HEK293T (cell line): ENCODE measurements around the gene ARID4B.
"Not testable (repeated sequence)": the region's sequence is repeated elsewhere in the genome, so short reads cannot be mapped to it uniquely, and the experiment has no call there.

Experiments used
- CTCF ChIA-PET: fragments of 350-600 bp; formaldehyde crosslinking; extraction: SDS; loops from one replicate; lab custom pipeline; 2021; ENCODE audit warnings: antibody characterized with exemption, inconsistent platforms; lab: Yijun Ruan, JAX
- POLR2A ChIA-PET: fragments of 350-600 bp; formaldehyde crosslinking; extraction: SDS; loops from one replicate; lab custom pipeline; 2020; ENCODE audit warnings: antibody characterized with exemption, inconsistent platforms; lab: Yijun Ruan, JAX
- DNase-seq: peaks from one replicate; pipeline ENCODE4 v3.0.0; 2012; ENCODE audit warnings: mixed read lengths; ENCODE audit errors: extremely low spot score
- ARNT ChIP-seq: fragments of 450-650 bp; IDR thresholded peaks from 2 replicates; pipeline ENCODE4 v1.6.1; 2017; ENCODE audit warnings: mild to moderate bottlenecking
- BHLHE40 ChIP-seq: fragments of 450-650 bp; IDR thresholded peaks from 2 replicates; pipeline ENCODE4 v1.6.1; 2016; ENCODE audit warnings: mild to moderate bottlenecking, moderate library complexity, borderline replicate concordance
- ELF4 ChIP-seq: fragments of 450-650 bp; IDR thresholded peaks from 2 replicates; pipeline ENCODE4 v1.6.1; 2017; ENCODE audit warnings: antibody characterized with exemption
- FOXA1 ChIP-seq: fragments of 450-650 bp; IDR thresholded peaks from 2 replicates; pipeline ENCODE4 v1.6.1; 2016; ENCODE audit warnings: mild to moderate bottlenecking
- FOXK2 ChIP-seq: fragments of 450-650 bp; IDR thresholded peaks from 2 replicates; pipeline ENCODE4 v1.6.1; 2016; ENCODE audit warnings: mild to moderate bottlenecking
- FOXM1 ChIP-seq: fragments of 450-650 bp; IDR thresholded peaks from 2 replicates; pipeline ENCODE4 v1.6.1; 2017; ENCODE audit warnings: mild to moderate bottlenecking, borderline replicate concordance
- HDGF ChIP-seq: fragments of 450-650 bp; IDR thresholded peaks from 2 replicates; pipeline ENCODE4 v1.6.1; 2017; ENCODE audit warnings: antibody characterized with exemption, borderline replicate concordance
- L3MBTL2 ChIP-seq: fragments of 450-650 bp; conservative IDR thresholded peaks from 2 replicates; pipeline ENCODE4 v1.6.1; 2016; ENCODE audit warnings: mild to moderate bottlenecking
- LEF1 ChIP-seq: fragments of 450-650 bp; IDR thresholded peaks from 2 replicates; pipeline ENCODE4 v1.6.1; 2017; ENCODE audit warnings: mild to moderate bottlenecking, borderline replicate concordance
- SP1 ChIP-seq: fragments of 450-650 bp; IDR thresholded peaks from 2 replicates; pipeline ENCODE4 v1.6.1; 2017
- SUZ12 ChIP-seq: fragments of 450-650 bp; IDR thresholded peaks from 2 replicates; pipeline ENCODE4 v1.6.1; 2016; ENCODE audit warnings: mild to moderate bottlenecking
- TARDBP ChIP-seq: fragments of 450-650 bp; IDR thresholded peaks from 2 replicates; pipeline ENCODE4 v1.6.1; 2016
- ZNF384 ChIP-seq: fragments of 450-650 bp; IDR thresholded peaks from 2 replicates; pipeline ENCODE4 v1.6.1; 2016
- TF ChIP-seq, protein P1 (sequence below): fragments of 450-650 bp; IDR thresholded peaks from 2 replicates; pipeline ENCODE4 v1.6.1; 2016

ARID4B gene, protein sequence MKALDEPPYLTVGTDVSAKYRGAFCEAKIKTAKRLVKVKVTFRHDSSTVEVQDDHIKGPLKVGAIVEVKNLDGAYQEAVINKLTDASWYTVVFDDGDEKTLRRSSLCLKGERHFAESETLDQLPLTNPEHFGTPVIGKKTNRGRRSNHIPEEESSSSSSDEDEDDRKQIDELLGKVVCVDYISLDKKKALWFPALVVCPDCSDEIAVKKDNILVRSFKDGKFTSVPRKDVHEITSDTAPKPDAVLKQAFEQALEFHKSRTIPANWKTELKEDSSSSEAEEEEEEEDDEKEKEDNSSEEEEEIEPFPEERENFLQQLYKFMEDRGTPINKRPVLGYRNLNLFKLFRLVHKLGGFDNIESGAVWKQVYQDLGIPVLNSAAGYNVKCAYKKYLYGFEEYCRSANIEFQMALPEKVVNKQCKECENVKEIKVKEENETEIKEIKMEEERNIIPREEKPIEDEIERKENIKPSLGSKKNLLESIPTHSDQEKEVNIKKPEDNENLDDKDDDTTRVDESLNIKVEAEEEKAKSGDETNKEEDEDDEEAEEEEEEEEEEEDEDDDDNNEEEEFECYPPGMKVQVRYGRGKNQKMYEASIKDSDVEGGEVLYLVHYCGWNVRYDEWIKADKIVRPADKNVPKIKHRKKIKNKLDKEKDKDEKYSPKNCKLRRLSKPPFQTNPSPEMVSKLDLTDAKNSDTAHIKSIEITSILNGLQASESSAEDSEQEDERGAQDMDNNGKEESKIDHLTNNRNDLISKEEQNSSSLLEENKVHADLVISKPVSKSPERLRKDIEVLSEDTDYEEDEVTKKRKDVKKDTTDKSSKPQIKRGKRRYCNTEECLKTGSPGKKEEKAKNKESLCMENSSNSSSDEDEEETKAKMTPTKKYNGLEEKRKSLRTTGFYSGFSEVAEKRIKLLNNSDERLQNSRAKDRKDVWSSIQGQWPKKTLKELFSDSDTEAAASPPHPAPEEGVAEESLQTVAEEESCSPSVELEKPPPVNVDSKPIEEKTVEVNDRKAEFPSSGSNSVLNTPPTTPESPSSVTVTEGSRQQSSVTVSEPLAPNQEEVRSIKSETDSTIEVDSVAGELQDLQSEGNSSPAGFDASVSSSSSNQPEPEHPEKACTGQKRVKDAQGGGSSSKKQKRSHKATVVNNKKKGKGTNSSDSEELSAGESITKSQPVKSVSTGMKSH (N-terminal part only)

DNA sequence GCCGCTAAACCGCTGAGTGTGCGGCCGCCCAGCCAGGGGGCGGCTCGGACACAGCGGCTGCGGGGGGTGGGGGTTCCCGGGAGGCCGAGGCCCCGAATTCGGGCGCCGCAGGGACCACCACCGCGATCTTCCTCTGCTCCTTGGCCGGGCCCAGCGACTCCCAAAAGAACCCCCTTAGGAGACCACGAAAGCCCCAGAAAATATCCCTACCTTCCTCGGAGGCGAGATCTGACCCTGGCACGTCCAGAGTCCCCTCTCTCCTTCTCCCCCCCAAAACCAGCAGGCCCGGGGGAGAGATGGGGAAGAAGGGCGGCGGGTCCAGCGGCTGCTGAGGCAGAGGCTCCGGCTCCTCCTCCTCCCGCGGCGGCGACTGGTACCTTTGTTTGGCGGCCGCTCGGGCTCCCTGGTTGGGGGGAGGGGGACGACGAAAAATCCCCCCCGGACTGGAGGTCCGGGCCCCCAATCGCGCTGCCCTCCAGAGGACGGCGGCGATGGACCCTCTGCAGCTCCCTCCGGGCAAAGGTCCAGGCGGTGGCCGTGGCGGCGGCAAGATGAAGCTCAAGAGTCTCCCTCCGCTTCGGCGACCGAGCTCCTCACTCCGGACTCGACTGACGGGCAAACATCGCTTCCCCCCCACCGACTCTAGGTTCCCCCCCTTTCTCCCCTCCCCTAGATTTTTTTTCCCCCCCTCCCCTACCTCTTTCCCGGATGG is at the start of gene ARID4B:
Gene ARID4B, minus strand, starts transcription at position 621 of the 712 bp plus-strand sequence. CDS start 1,260 bp downstream, outside the sequence.
- DNase-seq = peak; percentile 43
- CTCF ChIA-PET = interaction anchor here (0.5 kb wide), 1 partner anchor 20 kb away, joined by 5 read pairs; no protein-coding TSS in a partner anchor
- no peak for TF ChIP-seq TARDBP
- no peak for TF ChIP-seq FOXK2
- POLR2A ChIA-PET = interaction anchor here (0.6 to 2.6 kb wide), 30 partner anchors 9 to 199 kb away, joined by 3 to 24 read pairs (median 4); partner anchors contain the start of genes B3GALNT2, TBCE and TOMM20

DNA sequence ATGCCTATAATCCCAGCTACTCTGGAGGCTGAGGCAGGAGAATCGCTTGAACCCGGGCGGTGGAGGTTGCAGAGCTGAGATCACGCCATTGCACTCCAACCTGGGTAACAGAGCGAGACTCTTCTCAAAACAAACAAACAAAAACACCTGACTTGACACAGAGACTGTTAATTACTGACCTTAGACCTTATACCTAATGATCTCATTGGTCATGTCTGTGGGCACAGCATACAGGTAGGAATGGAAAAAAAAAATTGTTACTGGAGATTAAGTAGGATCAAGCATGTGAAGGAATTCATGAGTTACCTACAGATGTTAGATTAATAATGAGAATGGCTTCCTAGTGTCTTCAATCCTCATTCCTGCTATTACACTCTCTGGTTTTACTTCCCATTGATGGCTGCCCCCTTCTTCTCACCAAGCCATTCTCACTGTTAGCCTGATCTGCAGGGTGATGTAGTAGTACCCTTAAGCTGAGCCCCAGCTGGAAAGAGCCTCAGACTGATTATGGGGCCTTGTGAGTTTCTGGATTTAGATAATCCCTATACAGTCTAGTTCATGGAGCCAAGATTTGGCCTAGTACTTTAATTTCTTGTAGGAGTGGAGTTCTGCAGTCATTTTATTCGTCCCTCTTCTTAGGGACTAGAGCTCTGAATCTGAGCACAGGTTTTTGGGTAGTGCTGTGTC is 48.1 kb upstream of the ARID4B start:
- POLR2A ChIA-PET = interaction anchor here (4.6 kb wide), 1 partner anchor 9 kb away, joined by 28 read pairs; the partner anchor contains the start of gene TBCE
- CTCF ChIA-PET = no interaction called here
- no peak for TF ChIP-seq BHLHE40
- no peak for TF ChIP-seq FOXA1
- no peak for TF ChIP-seq FOXM1
- no peak for DNase-seq

DNA sequence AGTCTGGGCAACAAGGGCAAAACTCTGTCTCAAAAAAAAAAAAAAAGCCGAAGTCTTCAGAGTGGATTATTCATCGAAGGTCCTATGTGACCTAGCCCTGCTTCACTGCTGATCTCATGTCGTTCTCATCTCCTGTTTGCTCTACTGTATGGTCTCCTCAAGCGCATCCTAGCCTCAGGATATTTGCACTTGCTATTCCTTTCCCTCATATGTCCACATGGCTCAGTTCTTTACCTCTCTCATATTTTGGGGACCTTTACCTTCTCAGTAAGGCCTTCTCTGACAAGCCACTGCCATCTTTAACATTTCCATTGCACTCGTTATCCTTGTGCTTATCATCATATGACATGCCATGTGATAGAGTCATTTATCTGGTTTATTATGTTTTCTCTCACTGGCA is 41.8 kb upstream of the ARID4B start:
- no peak for DNase-seq
- TF ChIP-seq ELF4 (no peak), FOXA1 (no peak), SUZ12 (no peak), SP1 (no peak), FOXK2 (no peak)
- POLR2A ChIA-PET = no interaction called here
- CTCF ChIA-PET = no interaction called here

DNA sequence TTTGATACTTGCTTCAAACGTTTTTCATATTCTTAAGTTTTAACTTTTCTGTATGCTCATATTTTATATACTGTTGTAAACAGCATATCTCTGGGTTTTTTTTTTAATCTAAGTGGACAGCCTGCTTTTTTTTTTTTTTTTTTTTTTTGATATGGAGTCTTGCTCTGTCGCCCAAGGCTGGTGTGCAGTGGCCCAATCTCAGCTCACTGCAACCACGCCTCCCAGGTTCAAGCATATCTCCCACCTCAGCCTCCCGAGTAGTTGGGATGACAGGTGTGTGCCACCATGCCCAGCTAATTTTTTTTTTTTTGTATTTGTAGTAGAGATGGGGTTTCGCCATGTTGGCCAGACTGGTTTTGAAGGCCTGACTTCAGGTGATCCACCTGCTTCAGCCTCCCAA is 40.4 kb upstream of the ARID4B start:
- no peak for DNase-seq
- CTCF ChIA-PET = no interaction called here
- POLR2A ChIA-PET = interaction anchor here (0.9 to 2.2 kb wide), 4 partner anchors 10 to 104 kb away, joined by 3 to 28 read pairs (median 18); partner anchors contain the start of genes ARID4B and GGPS1
- no peak for TF ChIP-seq HDGF
- TF ChIP-seq ZNF384 = peak; percentile 83
- TF ChIP-seq TARDBP = no peak
- TF ChIP-seq BHLHE40 = no peak

DNA sequence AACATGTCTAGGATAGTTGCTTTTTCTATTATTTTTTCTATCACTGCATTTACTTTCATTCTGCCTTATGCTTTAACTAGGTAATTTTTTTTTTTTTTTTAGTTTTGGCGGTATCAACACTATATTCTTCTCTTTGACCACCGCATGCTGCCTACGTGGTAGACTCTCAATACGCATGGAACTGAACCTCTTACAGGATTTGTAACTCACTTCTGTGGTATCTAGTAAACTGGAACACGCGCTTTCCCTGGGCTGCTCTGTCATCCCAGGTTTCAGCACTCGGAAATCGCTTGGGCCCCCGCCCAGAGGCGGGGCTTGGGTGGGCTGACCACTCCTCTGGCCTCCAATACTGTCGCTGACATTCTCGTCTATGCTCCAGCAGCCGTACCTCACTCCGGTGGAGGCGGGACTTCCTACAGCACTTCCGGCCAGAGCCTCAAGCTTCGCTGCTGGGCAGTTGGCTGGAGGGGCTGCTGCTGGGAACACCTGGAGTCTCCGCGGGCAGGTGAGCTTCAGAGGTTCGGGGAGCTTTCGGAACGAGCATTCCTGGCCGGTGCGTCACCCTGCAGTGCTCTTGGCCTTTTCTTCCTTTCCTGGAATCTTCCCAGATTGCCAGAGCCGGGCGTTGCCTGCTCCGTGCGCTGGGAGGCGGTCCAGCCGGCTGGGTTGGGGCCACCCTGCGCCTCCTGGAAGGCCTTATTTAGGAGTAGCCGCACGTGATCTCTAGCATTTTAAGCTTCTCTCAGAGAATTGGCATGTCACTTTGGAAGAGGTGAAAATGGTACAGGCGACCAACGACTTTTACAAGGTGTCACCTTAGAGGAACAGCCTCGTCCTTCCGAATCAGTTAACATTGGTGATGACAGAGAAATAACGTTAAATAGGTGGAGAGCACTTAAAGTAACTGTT is 39.3 kb upstream of the ARID4B start, which contains the start of gene TBCE:
Gene TBCE, plus strand, starts transcription at position 428 of the 909 bp plus-strand sequence. CDS start 12,623 bp downstream, outside the sequence.
- peak; percentile 99 for DNase-seq
- CTCF ChIA-PET = interaction anchor here (0.5 to 1.3 kb wide), 3 partner anchors 12 to 135 kb away, joined by 3 to 4 read pairs (median 3); no protein-coding TSS in a partner anchor
- TF ChIP-seq TARDBP (no peak), ZNF384 (peak; percentile 87), HDGF (peak; percentile 79; the same call in 1 of the 2 replicates), FOXA1 (no peak), SUZ12 (no peak), L3MBTL2 (peak; percentile 89), ARNT (no peak), ELF4 (peak; percentile 84)
- TF ChIP-seq, protein P1, sequence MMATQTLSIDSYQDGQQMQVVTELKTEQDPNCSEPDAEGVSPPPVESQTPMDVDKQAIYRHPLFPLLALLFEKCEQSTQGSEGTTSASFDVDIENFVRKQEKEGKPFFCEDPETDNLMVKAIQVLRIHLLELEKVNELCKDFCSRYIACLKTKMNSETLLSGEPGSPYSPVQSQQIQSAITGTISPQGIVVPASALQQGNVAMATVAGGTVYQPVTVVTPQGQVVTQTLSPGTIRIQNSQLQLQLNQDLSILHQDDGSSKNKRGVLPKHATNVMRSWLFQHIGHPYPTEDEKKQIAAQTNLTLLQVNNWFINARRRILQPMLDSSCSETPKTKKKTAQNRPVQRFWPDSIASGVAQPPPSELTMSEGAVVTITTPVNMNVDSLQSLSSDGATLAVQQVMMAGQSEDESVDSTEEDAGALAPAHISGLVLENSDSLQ = peak; percentile 93
- POLR2A ChIA-PET = interaction anchor here (0.6 to 2.2 kb wide), 27 partner anchors 9 to 207 kb away, joined by 3 to 28 read pairs (median 5); partner anchors contain the start of genes ARID4B, GGPS1 and RBM34

DNA sequence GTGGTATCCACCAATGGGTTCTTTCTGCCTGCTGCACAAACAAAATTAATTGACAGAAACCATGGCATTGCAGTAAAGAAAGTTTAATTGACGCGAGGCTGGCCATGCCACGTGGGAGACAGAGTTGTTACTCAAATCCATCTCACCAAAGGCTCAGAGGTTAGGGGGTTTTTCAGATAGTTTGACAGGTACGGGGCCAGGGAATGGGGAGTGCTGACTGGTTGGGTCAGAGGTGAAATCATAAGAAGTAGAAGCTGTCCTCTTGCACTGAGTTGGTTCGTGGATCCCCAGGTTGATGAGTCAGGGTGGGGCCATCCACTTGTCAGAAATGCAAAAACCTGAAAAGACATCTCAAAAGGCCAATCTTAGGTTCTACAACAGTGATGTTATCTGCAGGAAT is 38.3 kb upstream of the ARID4B start:
- POLR2A ChIA-PET = interaction anchor here (1.5 to 2.2 kb wide), 2 partner anchors 11 to 12 kb away, joined by 6 to 28 read pairs; no protein-coding TSS in a partner anchor
- DNase-seq = no peak
- no peak for TF ChIP-seq LEF1
- no peak for TF ChIP-seq BHLHE40
- 0 out of 2 replicates have a peak, but pooled peaks have one; percentile 15 for TF ChIP-seq L3MBTL2
- CTCF ChIA-PET = interaction anchor here (0.8 to 1.3 kb wide), 2 partner anchors 13 to 51 kb away, joined by 3 to 4 read pairs; no protein-coding TSS in a partner anchor

DNA sequence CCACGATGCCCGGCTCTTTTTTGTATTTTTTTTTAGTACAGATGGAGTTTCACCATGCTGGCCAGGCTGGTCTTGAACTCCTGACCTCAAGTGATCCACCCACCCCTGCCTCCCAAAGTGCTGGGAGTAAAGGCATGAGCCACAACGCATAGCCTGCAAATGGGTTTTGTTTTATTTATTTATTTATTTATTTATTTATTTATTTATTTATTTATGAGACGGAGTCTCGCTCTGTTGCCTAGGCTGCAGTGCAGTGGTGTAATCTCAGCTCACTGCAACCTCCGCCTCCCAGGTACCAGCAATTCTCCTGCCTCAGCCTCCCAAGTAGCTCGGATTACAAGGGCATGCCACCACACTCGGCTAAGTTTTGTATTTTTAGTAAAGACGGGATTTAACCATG is 36.2 kb upstream of the ARID4B start:
- CTCF ChIA-PET, POLR2A ChIA-PET, DNase-seq: not testable (repeated sequence)
